Renal cortical epithelial cell (primary cell): ENCODE measurements around the gene MPC2. TPM values are rescaled to one million over a fixed set of nuclear protein-coding genes. Genes with fewer than 3 reads are reported as not detected.
"Not testable (repeated sequence)": the region's sequence is repeated elsewhere in the genome, so short reads cannot be mapped to it uniquely, and the experiment has no call there.

Experiments used
- DNase-seq: peaks from one replicate; pipeline ENCODE4 v3.0.0-alpha.2; 2011; ENCODE audit warnings: low read depth
- total RNA-seq: library from RNA; depleted of rRNA; stranded (reverse); fragments of >200 nt; gene quantifications from 2 replicates; pipeline ENCODE4 v1.2.3, GENCODE V29; 2014

MPC2 gene
- total RNA-seq, 1 donor from 2014 or later: 39.0 TPM

- no peak for DNase-seq
Measured at GRCh38 chr1:167934426-167935215, 2.3 kb downstream of the MPC2 start.

GRCh38 chr1:167933788-167934187 lies 3.1 kb downstream of the MPC2 start:
- DNase-seq: no peak

DNA sequence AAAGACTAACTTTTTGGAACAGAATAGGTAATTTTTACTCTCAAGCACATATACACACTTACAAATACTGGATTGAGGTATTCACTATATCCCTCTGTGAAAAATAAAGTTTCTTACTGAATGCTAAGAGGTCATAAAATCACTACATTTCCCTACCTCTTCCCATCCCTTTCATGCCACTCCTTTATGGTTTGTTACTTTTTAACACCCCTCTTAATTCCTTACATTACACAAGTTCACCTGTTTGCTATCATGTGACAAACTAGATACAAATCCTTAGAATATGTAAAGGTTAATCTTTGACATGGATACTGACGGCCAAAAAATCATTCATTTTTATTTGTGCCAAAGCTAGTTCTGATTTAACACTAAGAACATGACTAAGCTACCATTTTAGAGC lies 7.1 kb downstream of the MPC2 start:
- no peak for DNase-seq

GRCh38 chr1:167928919-167929318 lies 8.0 kb downstream of the MPC2 start:
- DNase-seq: not testable (repeated sequence)

DNA sequence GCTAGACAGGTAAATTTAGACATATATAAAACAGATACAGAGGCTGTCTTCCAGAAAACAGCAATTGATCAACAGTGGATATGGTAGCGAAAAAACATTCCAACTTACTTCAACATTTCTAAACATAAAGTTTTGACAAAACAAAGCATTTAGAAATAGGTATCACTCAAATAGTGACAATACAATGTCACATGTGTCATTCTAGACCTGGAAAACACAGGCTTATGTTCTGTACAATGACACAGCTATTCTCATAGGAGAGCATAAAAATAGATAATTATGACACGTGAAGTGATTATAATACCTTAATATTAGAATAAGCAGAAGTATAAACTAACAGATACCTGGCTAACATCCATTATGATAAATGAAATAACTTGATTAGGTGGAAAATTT lies 8.4 kb downstream of the MPC2 start:
- no peak for DNase-seq

DNA sequence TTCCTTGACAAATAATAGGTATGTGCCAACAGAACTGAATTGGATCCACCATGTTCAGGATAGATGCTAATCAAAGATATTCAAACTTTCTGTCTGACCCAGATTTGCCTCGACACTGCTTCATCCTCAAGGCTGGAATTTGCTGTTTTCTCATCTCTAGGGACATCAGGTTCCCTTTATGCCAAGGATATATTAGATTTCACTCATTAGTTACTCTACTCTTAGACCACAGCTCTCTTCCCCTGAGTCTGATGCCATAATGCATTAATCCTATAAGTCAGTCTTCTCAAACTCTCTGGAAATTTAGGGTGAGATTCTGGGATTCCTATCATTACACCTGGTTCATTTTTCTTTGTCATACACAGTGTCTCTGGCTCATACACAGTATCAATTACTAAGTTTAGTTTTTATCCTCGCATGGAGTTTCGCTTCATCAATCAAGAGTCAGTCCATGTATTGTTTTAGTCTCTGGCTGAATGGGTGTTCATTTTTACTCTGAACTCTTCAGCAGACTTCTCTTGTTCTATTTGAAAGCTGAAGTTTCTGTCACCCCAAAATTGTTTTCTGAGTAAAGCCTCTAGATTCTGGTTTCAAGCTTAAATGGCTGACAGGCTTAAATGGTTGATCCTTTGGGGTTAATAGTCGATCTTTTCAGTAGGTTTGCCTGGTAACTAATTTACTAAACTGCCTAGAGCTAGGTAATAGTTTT lies 9.7 kb downstream of the MPC2 start:
- peak; percentile 90 for DNase-seq

- DNase-seq: no peak
Measured at GRCh38 chr1:167926486-167926997, 10.3 kb downstream of the MPC2 start.

- DNase-seq: no peak
Measured at GRCh38 chr1:167924543-167925231, 12.2 kb downstream of the MPC2 start.

DNA sequence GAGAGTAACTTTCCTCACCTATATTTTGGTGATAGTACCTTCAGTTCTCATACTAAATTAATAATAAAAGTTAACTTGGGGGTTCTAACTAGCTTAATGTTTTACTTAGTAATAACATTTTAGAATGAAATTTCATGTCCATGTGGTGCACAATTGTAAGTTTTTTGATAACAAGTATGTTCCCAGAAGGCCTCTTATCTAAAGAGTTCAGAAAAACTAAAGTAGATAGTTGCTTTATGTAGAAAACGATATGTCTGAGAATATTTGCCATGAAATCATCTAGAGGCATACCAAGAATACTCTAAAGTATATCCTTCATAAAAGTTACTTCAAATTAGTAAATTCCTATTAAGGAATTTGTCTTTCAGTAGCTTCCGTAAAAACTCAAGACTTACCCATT lies 12.8 kb downstream of the MPC2 start:
- DNase-seq: no peak

DNA sequence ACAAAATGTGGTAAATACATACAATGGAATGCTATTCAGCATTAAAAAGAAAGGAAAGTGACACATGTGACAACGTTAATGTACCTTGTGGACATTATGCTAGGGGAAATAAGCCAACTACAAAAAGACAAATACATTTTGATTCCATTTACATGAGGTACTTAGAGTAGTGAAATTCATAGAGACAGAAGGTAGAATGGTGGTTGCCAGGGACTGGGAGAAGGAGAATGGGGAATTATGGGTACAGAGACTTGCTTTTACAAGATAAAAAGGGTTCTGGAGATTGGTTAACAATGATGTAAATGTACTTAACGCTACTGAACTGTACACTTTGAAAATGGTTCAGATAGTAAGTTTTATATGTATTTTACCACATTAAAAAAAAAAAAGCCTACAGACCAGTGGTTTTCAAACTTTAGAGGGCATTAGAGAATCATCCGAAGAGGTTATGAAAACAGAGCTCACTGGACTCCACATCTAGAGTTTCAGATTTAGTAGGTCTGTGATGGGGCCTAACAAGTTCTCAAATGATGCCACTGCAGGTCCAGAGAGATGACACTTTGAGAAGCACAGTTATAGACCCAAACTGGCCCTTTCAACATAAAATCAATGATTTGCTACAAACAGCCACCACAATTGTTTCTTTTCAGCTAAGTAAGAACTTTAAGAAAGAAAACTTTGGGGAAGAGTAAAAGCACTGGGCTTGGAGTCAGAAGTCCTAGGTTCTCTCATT lies 13.4 kb downstream of the MPC2 start:
- DNase-seq: no peak

DNA sequence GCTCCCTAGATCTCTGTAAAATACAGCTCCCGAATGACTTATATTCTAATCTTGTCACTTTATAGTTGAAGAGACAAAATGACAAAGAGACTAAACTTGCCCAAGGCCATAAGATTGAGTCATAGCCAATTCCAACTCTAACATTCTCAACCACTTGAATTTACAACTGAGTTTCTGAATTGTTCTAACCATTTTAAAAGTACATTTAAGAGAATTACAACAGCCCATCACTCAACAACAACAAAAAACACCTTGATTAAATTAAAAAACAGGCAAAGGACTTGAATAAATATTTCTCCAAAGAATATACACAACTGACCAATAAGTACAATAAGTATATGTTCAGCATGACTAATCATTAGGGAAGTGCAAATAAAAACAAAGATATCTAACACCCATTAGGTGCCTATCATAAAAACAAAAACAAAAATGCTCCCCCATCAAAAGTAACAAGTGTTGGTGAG lies 14.2 kb downstream of the MPC2 start:
- DNase-seq: peak; percentile 63

- DNase-seq: no peak
Measured at GRCh38 chr1:167922023-167922422, 14.8 kb downstream of the MPC2 start.

- DNase-seq: peak; percentile 65
Measured at GRCh38 chr1:167916766-167917511, 19.9 kb downstream of the MPC2 start.

GRCh38 chr1:167915569-167915968 lies 21.3 kb downstream of the MPC2 start:
- DNase-seq: no peak

DNA sequence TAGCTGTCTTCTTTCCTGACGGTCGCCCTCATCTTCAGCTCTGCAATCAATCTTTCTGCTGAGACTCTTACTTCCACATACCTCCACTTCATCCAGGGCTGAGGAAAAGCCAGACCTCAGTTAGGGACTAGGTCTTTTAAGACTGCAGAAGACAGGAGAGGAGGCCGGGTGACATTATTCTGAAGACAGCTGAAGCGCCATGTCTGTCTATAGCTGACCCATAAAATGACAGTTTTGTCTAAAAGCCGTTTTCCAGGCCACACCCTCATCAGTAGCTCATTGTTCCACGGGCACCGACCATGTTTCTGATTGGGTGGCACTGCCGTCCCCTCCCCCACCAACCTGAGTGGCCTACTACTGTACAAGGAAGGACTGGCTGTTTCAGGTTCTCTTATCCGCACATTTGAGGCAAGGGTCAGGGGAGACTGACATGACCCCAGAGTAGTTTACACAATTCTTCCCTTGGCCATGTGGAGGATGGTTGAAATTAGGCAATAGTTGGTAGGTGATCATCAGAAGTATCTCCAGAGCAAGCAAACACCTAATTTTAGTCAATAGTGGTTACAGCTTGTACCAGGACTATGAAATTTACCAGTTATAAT lies 22.9 kb downstream of the MPC2 start, which contains the start of gene ADCY10:
ADCY10 (minus strand) TSS at position 240 of the 602 bp plus-strand sequence. CDS start 8,994 bp downstream, outside the sequence.
- no peak for DNase-seq

DNA sequence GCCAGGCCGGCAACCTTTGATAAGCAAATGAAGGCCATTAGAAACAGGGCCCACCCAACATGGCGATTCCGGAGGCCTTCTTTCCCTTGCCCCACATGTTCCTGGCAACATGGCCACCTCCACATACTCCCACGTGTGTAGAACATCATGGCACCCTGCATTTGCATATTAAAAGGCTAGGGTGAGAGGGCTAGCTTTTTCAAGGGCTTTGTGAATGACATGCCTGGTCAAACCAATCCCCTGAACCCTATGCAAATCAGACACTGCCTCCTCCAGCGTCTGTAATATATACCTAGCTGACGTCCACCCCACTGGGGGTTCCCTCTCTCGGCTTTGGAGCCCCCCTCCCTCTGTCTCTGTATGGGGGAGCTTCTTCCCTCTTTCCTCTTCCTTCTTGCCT lies 24.6 kb downstream of the MPC2 start:
- no peak for DNase-seq

DNA sequence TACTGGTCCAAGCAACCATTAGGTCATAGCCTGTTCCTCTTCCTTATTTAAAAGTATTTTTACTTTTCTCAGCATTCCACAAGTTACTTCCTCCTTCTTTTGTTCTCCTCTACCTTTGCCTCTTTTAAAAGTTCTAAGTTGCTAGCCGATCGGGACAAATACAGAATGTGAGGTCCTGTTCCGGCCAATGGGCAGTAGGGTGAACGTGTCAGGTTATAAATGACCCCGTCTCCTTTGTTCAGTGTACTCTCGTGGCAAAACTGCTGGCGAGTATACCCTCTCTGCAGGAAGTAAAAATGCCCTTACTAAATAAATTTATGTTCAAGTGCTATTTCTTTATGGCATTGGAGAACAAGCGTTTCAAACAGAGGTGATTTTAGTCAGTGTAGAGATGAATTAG lies 25.5 kb downstream of the MPC2 start:
- no peak for DNase-seq

- no peak for DNase-seq
Measured at GRCh38 chr1:167910530-167910929, 26.3 kb downstream of the MPC2 start.

- DNase-seq: no peak
Measured at GRCh38 chr1:167909691-167910180, 27.1 kb downstream of the MPC2 start.

- DNase-seq: no peak
Measured at GRCh38 chr1:167905671-167906070, 31.2 kb downstream of the MPC2 start.
